ENCODE data around the gene SETX. TPM values are rescaled to one million over a fixed set of nuclear protein-coding genes. Genes with fewer than 3 reads are reported as not detected.

SETX gene
- total and polyA plus RNA-seq, 2 of the 13 experiments (the other 11 are each of a cell fraction or from before 2014, with no cell fraction given): 13.2 to 39.0 TPM

GRCh38 chr9:132384376-132384775 lies 29.6 kb upstream of the SETX start (continued):
- TF ChIP-seq ZGPAT (CRISPR knock-in tag; IDR thresholded peaks at IDR 0.05) (no peak), SRY (CRISPR knock-in tag; IDR thresholded peaks at IDR 0.05) (no peak), TCF7L2 (IDR thresholded peaks at IDR 0.05; ENCODE audit: low read depth, low read length) (no peak), IRF9 (CRISPR knock-in tag; IDR thresholded peaks at IDR 0.05; ENCODE audit: borderline replicate concordance) (no peak), TBL1XR1 (IDR thresholded peaks at IDR 0.05; ENCODE audit: borderline replicate concordance, low read length, partially characterized antibody) (no peak), ZNF101 (CRISPR knock-in tag; IDR thresholded peaks at IDR 0.05; ENCODE audit: borderline replicate concordance, low read depth) (no peak), GATA4 (IDR thresholded peaks at IDR 0.05; ENCODE audit: borderline replicate concordance, low read depth) (no peak)

GRCh38 chr9:132383462-132383883 lies 28.7 kb upstream of the SETX start:
- DNase-seq (ENCODE audit: low spot score) (no peak), ATAC-seq (no peak), FAIRE-seq (no peak)
- Histone ChIP-seq H2AFZ (ENCODE audit: low read length) (no peak overlapping the region), H3K4me1 (ENCODE audit: insufficient read depth, low read length) (no peaks in the 10 kb centered on the region), H3K27me3 (ENCODE audit: control insufficient read depth in 1 of 2, insufficient read depth in 2 of 2, low read length in 2 of 2) (no peaks in the 10 kb centered on the region), H3K4me2 (ENCODE audit: low read depth, low read length) (no peak overlapping the region), H3K27ac (ENCODE audit: extremely low read length, insufficient read depth, low read length) (no peak overlapping the region), H3K9ac (ENCODE audit: insufficient read depth, low read depth, low read length) (no peak overlapping the region), H4K20me1 (ENCODE audit: insufficient read depth, low read length) (no peaks in the 10 kb centered on the region), H3K79me2 (ENCODE audit: insufficient read depth, low read length) (no peaks in the 10 kb centered on the region), H3K4me3 (replicated peaks in 1 of 3; ENCODE audit: insufficient read depth in 1 of 3, low read depth in 2 of 3, low read length in 3 of 3) (no peak overlapping the region), H3K9me3 (ENCODE audit: low read length) (no peaks in the 10 kb centered on the region), H3K36me3 (replicated peaks in 1 of 2; ENCODE audit: control insufficient read depth in 1 of 2, insufficient read depth in 2 of 2, low read length in 2 of 2) (peaks cover 12 to 41% of the 10 kb centered on the region in 2 experiments; a peak in 4 of 5 replicates)
- ChIA-PET CTCF (ENCODE audit: low intra/inter-chr PET ratio, low total read pairs) (no interaction called here), POLR2A (no interaction called here)
- WGBS (ENCODE audit: low lambda C conversion rate): 96% methylated on average over 10 of the region's 10 CpGs
- intact Hi-C loops (cut with micrococcal nuclease; ENCODE audit: unreplicated experiment): no loop called here
- in situ Hi-C loops (cut with HindIII; ENCODE audit: extremely low pct_ligation_motif_present, low pct_unique_long_range_greater_than_20kb): no loop called here
- BruUV-seq (replicated peaks): no TSS peak
- TF ChIP-seq USF2 (IDR thresholded peaks at IDR 0.05; ENCODE audit: low read depth, low read length): no peak
- no peak for TF ChIP-seq USF2 (CRISPR knock-in tag; IDR thresholded peaks at IDR 0.05; ENCODE audit: borderline replicate concordance)
- no peak for TF ChIP-seq PRMT3 (CRISPR knock-in tag; IDR thresholded peaks at IDR 0.05; ENCODE audit: borderline replicate concordance, low read depth)
